Measurements from ENCODE around the gene CCDC138.
"Not testable (repeated sequence)": the region's sequence is repeated elsewhere in the genome, so short reads cannot be mapped to it uniquely, and the experiment has no call there.

Gene CCDC138

GRCh38 chr2:108786354-108787215 lies at the start of gene CCDC138:
TSS of gene CCDC138 (plus strand) at chr2:108786771. CDS start at chr2:108786823, 52 bp downstream.
- DNase-seq = peak; percentile 96

GRCh38 chr2:108757973-108758372 lies 28.6 kb upstream of the CCDC138 start:
- not testable (repeated sequence) for DNase-seq

DNA sequence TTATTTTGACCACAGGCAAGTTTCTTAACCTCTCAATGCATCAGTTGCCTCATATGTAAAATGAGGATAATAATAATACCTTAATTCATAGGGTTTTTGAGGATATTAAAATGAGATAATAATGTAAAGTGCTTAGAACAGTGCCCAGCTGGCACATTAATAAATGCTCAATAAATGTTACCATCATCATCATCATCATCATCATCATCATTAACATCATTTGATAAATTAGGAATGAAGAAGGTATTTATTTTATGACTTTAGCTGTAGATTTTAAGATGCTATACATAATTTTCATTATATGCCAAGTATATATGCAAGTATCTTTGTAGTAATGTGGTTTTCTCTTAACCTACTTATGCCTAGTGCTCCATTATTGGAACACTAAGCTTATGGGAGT lies 24.0 kb upstream of the CCDC138 start:
- not testable (repeated sequence) for DNase-seq

GRCh38 chr2:108766671-108767070 lies 19.9 kb upstream of the CCDC138 start:
- not testable (repeated sequence) for DNase-seq

- DNase-seq = not testable (repeated sequence)
Measured at GRCh38 chr2:108767859-108768258, 18.7 kb upstream of the CCDC138 start.

DNA sequence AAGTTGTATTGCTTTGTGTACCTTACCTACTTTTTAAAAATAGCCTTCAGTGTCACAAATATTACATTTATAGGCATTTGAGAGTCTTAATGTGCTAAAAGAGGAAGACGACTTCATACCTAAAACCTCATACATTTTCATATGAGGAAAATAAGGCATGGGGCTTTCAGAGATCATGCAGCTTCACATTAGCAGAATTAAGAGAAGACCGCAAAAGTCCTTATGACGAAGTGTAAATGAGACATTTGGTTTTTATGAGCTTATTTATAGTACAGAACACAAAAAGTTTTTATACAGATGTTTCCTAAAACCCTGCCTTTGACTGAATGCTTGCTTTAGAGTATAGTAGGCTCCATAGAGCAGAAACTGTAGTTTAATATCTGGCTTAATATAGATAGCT lies 10.1 kb upstream of the CCDC138 start:
- DNase-seq = no peak

GRCh38 chr2:108778857-108779256 lies 7.7 kb upstream of the CCDC138 start:
- DNase-seq = no peak

DNA sequence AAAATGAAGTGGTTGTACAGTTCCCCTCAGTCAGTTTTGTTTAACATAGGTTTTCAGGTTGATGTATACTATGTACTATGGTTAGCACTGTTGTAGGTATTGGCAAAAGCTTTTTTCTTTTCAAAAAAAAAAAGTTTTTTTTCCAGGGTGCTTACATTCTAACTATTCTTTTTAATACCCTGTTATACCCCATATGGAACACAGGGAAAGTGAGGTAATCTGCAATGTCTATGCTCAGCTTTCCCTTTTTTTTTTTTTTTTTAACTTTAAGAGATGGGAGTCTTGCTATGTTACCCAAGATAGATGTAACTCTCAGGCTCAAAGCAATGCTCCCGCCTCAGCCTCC lies 590 bp upstream of the CCDC138 start:
- no peak for DNase-seq

- DNase-seq = no peak
Measured at GRCh38 chr2:108787216-108787541, 608 bp downstream of the CCDC138 start.

DNA sequence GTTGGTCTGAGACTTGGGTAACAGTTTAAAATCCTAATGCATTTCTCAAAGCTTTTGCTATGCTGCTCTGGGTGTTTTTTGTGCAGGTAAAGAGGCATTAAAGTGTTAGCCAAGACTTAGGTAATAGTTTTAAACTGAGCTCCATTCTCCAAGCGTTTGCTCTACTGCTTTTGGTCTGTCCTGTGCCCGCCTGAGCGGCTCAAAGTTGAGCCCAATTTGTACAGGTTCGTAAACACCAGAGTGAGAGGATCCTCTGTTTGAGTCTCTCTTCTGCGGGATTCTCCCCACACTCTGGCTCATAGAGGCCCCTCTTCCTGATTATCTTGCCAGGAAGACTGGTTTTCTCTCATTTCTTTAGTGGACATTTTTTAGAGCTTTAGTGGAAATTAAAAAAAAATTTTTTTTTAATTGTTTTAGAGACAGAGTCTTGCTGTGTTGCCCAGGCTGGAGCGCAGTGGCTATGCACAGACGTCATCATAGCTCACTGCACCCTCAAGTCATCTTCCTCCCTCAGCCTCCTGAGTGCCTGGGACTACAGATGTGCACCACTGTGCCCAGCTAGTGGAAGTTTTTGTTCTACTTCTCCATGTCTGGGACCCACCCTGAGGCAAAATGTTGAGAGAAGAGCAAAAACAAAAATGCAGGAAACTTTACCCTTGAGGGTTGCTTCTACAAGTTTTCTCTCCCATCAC lies 16.6 kb downstream of the CCDC138 start:
- DNase-seq = no peak

DNA sequence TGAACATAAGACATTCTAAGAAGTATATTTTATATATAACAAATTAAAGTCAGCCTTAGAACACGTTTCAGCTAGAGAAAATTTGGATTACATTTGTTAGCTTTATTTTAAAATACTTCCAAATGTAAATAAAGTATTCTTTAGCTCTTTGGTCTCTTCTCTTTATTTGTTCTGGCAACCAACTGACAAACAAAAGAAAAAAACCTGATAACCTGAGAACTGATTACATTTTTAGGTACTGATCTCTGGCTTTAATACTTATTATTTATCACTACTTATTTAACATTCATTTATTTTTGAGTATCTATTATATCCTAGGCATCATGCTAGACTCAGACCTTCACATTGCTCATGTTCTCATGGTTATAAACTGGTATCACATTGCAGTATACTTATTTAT lies 18.5 kb downstream of the CCDC138 start:
- no peak for DNase-seq

DNA sequence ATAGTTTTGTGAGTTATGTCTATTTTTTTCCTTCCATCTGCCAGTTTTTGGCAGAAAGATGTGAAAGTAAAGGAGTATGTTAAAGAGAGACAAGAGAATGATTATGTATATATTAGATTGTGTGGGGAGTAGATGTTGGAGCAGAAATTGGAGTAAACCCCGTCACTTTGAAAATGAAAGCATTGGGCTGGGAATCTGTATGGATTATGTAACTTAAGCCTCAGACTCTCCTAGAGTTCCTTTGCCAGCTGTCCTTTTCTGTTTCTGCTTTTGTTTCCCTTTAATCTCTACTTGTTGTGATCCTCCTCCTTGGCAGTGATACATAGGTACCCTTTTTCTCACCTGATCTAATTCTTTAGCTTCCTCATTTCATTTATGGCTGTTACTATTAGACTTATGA lies 19.2 kb downstream of the CCDC138 start:
- no peak for DNase-seq

DNA sequence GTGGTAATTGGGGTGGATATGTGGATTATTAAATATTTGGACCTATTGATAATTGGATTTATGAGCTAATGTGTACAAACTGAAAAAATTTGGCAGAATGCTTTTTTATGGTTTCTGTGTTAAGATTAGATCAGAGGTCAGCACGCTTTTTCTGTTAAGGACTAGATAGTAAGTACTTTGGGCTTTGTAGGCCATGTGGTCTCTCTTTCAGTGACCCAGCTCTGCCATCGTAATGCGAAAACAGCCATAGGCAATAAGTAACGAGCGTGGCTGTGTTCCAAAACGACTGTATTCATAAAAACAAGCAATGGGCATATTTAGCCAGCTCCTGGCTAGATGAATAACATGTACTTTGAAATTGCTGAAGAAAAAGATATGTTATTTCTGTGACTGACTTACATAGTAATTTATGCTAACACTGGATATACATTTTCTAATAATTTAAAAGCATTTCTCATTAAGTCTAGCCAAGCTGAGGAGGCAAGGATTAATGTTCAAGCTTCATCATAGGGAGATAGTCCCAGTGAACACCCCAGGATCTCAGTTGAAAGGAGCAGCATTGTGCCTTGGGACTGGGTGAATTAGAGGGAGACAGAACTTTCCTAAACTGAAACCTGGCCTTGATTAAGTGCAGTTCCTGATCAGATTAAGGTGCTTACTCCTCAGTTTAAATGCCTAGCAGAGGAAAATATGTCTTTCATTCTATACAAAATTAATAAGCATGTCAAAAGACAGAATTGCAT lies 20.0 kb downstream of the CCDC138 start:
- no peak for DNase-seq

DNA sequence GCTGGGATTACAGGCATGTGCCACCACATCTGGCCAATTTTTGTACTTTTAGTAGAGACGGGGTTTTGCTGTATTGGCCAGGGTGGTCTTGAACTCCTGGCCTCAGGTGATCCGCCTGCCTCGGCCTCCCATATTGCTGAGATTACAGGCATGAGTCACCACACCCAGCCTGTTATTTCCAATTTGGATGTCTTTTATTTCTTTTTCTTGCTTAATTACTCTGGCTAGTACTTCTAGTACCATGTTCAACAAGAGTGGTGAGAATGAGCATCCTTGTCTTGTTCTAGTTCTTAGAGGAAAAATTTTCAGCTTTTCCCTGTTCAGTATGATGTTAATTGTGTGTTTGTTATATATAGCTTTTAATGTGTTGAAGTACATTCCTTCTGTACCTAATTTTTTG lies 23.4 kb downstream of the CCDC138 start:
- no peak for DNase-seq

DNA sequence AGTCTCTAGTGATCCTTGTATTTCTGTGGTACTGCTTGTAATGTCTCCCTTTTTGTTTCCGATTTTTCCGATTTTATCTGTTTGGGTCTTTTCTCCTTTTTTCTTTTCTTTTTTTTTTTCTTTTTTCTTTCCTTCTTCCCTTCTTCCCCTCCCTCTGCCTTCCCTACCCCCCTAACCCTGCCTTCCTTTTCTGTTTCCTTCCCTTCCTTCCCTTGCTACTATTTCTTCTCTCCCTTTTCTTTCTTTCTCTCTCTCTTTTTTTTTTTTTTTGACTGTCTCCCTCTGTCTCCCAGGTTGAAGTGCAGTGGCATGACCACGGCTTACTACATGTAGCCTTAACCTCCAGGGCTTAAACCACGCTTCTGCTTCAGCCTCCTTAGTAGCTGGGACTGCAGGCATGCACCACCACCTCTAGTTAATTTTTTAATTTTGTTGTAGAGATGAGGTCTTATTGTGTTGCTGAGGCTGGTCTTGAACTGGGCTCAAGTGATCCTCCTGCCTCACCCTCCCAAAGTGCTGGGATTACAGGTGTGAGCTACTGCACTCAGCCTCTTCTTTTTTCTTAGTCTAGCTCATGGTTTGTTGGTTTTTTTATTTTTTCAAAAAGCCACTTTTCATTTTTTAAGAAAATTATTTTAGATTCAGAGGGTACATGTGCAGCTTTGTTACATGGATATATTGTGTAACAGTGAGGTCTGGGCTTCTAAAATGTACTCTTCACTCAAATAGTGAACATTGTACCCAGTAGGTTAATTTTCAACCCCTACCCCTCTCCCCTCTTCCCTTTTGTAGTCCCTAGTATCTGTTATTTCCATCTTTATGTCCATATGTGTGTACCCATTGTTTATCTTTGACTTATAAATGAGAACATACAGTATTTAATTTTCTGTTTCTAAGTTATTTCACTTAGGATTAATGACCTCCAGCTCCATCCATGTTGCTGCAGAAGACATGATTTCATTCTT lies 24.7 kb downstream of the CCDC138 start:
- no peak for DNase-seq

DNA sequence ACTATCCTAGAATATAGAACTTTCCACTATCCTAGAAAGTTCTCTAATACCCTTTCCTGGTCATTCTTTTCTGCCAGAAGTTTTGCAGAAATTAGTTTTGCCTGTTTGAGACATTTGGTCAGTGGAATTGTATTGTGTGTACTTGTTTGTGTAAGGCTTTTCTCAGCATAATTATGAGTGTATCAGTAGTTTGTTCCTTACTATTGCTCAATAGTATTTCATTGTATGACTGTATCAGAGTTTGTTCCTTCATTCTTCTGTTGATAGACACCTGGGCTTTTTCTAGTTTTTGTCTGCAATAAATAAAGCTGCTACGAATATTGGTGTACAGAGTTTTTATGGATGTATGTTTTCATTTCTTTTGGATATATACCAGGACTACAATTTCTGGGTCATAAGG lies 27.2 kb downstream of the CCDC138 start:
- no peak for DNase-seq

GRCh38 chr2:108820482-108820881 lies 33.9 kb downstream of the CCDC138 start:
- DNase-seq = no peak

DNA sequence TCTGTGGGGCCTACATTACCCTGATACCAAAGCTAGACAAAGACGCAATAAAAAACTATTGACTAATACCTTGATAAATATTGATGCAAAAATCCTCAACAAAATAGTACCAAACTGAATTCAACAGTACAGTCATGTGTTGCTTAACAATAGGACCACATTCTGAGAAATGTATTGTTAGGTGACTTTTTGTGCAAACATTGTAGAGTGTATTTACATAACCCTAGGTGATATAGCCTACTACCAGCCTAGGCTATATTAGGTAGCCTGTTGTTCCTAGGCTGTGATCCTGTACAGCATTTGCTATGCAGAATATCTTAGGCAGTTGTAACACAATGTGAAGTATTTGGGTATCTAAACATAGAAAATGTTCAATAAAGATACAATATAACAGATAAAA lies 36.7 kb downstream of the CCDC138 start:
- DNase-seq = no peak

DNA sequence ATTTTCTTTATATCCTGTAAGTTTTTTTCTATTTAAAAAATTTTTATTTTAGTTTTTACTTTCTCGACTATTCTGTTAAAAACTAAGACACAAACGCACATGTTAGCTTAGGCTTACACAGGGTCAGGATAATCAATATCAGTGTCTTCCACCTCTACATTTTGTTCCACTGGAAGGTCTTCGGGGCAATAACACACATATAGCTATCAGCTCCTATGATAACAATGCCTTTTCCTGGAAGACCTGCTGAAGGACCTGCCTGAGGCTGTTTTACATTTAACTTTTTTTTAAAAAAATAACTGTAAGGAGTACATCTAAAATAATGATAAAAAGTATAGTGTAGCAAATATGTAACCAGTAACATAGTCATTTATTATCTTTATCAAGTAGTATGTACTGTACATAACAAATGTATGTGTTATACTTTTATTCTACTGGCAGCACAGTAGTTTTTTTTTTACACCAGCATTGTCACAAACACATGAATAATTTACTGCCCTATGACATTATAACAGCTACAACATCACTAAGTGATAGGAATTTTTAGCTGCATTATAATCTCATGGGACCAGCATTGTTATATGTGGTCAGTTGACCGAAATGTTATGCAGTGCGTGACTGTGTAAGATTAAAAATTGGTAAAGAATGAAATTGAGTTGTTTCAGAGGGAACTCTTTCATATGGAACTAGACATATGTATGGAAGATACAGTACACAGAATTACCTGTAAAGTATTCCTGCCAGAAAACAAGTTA lies 37.9 kb downstream of the CCDC138 start:
- no peak for DNase-seq

- no peak for DNase-seq
Measured at GRCh38 chr2:108825254-108825653, 38.7 kb downstream of the CCDC138 start.

GRCh38 chr2:108825736-108826135 lies 39.2 kb downstream of the CCDC138 start:
- DNase-seq = no peak
